Sigmoid colon (tissue), 7 donors: ENCODE data around the gene CDIP1. TPM values are rescaled to one million over a fixed set of nuclear protein-coding genes. Genes with fewer than 3 reads are reported as not detected.

ENCODE experiments used
- DNase-seq: peaks from one replicate; pipeline ENCODE4 v3.0.0-alpha.2; 2019
- H3K27ac ChIP-seq, 4 donors: fragments of 200-600 bp; sonication (generic); one replicate each; pipeline ENCODE4 v1.5.1; 2016 to 2019; ENCODE audit warnings: mild to moderate bottlenecking in 1 of 4
- H3K27me3 ChIP-seq, 3 donors: fragments of 200-600 bp; sonication (generic); one replicate each; pipeline ENCODE4 v1.5.1; 2019; ENCODE audit warnings: mild to moderate bottlenecking in 1 of 3
- H3K36me3 ChIP-seq, 4 donors: fragments of 200-600 bp; sonication (generic); one replicate each; pipeline ENCODE4 v1.5.1; 2016 to 2019
- H3K4me1 ChIP-seq, 4 donors: fragments of 200-600 bp; sonication (generic); one replicate each; pipeline ENCODE4 v1.5.1; 2017 to 2019
- H3K4me3 ChIP-seq, 4 donors: fragments of 200-600 bp; sonication (generic); one replicate each; pipeline ENCODE4 v1.5.1; 2017 to 2019; ENCODE audit warnings: mild to moderate bottlenecking in 2 of 4, moderate library complexity in 1 of 4
- H3K9me3 ChIP-seq, 4 donors: fragments of 200-600 bp in 3 of 4; sonication (generic) in 3 of 4; one replicate each; pipeline versions ENCODE4 v1.5.1 to v1.6.1; 2013 to 2019
- CTCF ChIP-seq, 4 experiments: fragments of 450-650 bp in 3 of 4; fragments of 200-600 bp in 1 of 4; IDR thresholded peaks; one replicate each; pipeline ENCODE4 v1.5.1; 2016 to 2019; ENCODE audit warnings: antibody characterized with exemption in 4 of 4, mild to moderate bottlenecking in 3 of 4, moderate library complexity in 2 of 4
- EP300 ChIP-seq, 4 donors: sonication (generic); formaldehyde crosslinking; IDR thresholded peaks; one replicate each; pipeline ENCODE4 v1.6.1; 2017; ENCODE audit warnings: antibody characterized with exemption in 4 of 4
- POLR2A ChIP-seq, 2 donors: fragments of 450-650 bp; IDR thresholded peaks; one replicate each; pipeline ENCODE4 v1.6.1; 2016; ENCODE audit warnings: antibody characterized with exemption in 2 of 2, mild to moderate bottlenecking in 2 of 2, moderate library complexity in 2 of 2
- POLR2AphosphoS5 ChIP-seq, 4 donors: sonication (generic); formaldehyde crosslinking; IDR thresholded peaks; one replicate each; pipeline ENCODE4 v1.6.1; 2017; ENCODE audit warnings: antibody characterized with exemption in 4 of 4
- WGBS, 2 donors: extraction: QIAGEN DNeasy Blood & Tissue Kit; methylation state at CpG; one replicate each; pipeline ENCODE4 v1.1.7; 2013; 5-methylcytosine and 5-hydroxymethylcytosine counted together
- intact Hi-C: fragments of 100-400 bp; cut with DNase I; formaldehyde crosslinking; loops from one replicate; pipeline ENCODE4 v1.15.1; 2023
- polyA plus RNA-seq, 3 donors: library from polyadenylated mRNA; stranded (reverse); fragments of 200-250 nt; gene quantifications; one replicate each; pipeline ENCODE4 v1.2.3, GENCODE V29; 2013
- total RNA-seq, 4 donors: library from RNA; depleted of rRNA; stranded (reverse); fragments of >200 nt; gene quantifications; one replicate each; pipeline ENCODE4 v1.1.0, GENCODE V29; 2016
- donor health status: healthy with polysubstance abuse.
- donor health status: Bipolar disorder and iron deficiency.
- donor health status: healthy.

The CDIP1 gene
- total and polyA plus RNA-seq, 7 donors, result 10.8 to 22.4 (median 16.1) TPM

GRCh38 chr16:4481963-4482362, 56.6 kb downstream of the CDIP1 start:
- 91 to 95% methylated on average over 1 of the region's 1 CpG for WGBS, 2 donors
- Histone ChIP-seq H3K4me1 (peaks cover 0 to 15% (median 7%) of the 10 kb centered on the region in 4 donors), H3K9me3 (no peaks in the 10 kb centered on the region), H3K27ac (no peak overlapping the region), H3K27me3 (no peaks in the 10 kb centered on the region), H3K4me3 (no peak overlapping the region), H3K36me3 (peaks cover 0 to 20% (median 5%) of the 10 kb centered on the region in 4 donors)
- DNase-seq, result no peak
- intact Hi-C loops, result no loop called here
- TF ChIP-seq EP300 (IDR thresholded peaks at IDR 0.05) (no peak), POLR2A (IDR thresholded peaks at IDR 0.05) (no peak)

- no peaks in the 10 kb centered on the region for H3K9me3 ChIP-seq
- H3K27me3 ChIP-seq, result no peaks in the 10 kb centered on the region
- TF ChIP-seq POLR2A (IDR thresholded peaks at IDR 0.05), result no peak
- TF ChIP-seq CTCF (IDR thresholded peaks at IDR 0.05), result no peak
- no peak for TF ChIP-seq POLR2AphosphoS5 (IDR thresholded peaks at IDR 0.05)
- TF ChIP-seq EP300 (IDR thresholded peaks at IDR 0.05), result no peak
- 52 to 69% methylated on average over 2 of the region's 2 CpGs for WGBS, 2 donors
- DNase-seq, result no peak
- H3K36me3 ChIP-seq, result peaks cover 0 to 20% (median 5%) of the 10 kb centered on the region in 4 donors
- peaks cover 0 to 19% (median 8%) of the 10 kb centered on the region in 4 donors for H3K4me1 ChIP-seq
- H3K27ac ChIP-seq, result no peak overlapping the region
- intact Hi-C loops, result no loop called here
- no peak overlapping the region for H3K4me3 ChIP-seq
Observed at GRCh38 chr16:4481526-4481925, 57.0 kb downstream of the CDIP1 start.

GRCh38 chr16:4477966-4478365, 60.6 kb downstream of the CDIP1 start:
- no peak for DNase-seq
- no peak overlapping the region for H3K27ac ChIP-seq
- H3K9me3 ChIP-seq, result no peaks in the 10 kb centered on the region
- TF ChIP-seq CTCF (IDR thresholded peaks at IDR 0.05) (peak in 1 of 4 experiments; percentile 8), EP300 (IDR thresholded peaks at IDR 0.05) (no peak), POLR2A (IDR thresholded peaks at IDR 0.05) (no peak)
- WGBS, 2 donors, result 72 to 76% methylated on average over 2 of the region's 2 CpGs
- H3K4me1 ChIP-seq, result peaks cover 0 to 48% (median 16%) of the 10 kb centered on the region in 4 donors
- no peak overlapping the region for H3K4me3 ChIP-seq
- no peaks in the 10 kb centered on the region for H3K27me3 ChIP-seq
- intact Hi-C loops, result no loop called here
- no peaks in the 10 kb centered on the region for H3K36me3 ChIP-seq

GRCh38 chr16:4475880-4476788, 62.4 kb downstream of the CDIP1 start, which contains the start of gene HMOX2:
TSS of gene HMOX2 (plus strand) at chr16:4476398. CDS start at chr16:4505525, 29,127 bp downstream.
- Histone ChIP-seq H3K4me3 (peak within 1 kb of the TSS; percentile 89 to 95 (median 93)), H3K4me1 (peaks cover 0 to 48% (median 16%) of the 10 kb centered on the region in 4 donors), H3K9me3 (no peaks in the 10 kb centered on the region), H3K27me3 (no peaks in the 10 kb centered on the region), H3K27ac (peak within 1 kb of the TSS; percentile 82 to 88 (median 85)), H3K36me3 (no peaks in the 10 kb centered on the region)
- intact Hi-C loops, result no loop called here
- TF ChIP-seq EP300 (IDR thresholded peaks at IDR 0.05) (no peak), CTCF (IDR thresholded peaks at IDR 0.05) (peak in 2 of 4 experiments; percentile 15 to 40), POLR2A (IDR thresholded peaks at IDR 0.05) (peak; percentile 46 to 73), POLR2AphosphoS5 (IDR thresholded peaks at IDR 0.05) (peak; percentile 78 to 96 (median 90))
- 9 to 10% methylated on average over 70 of the region's 70 CpGs for WGBS, 2 donors
- DNase-seq, result peak; percentile 95
